Fibroblast of gingiva (primary cell): Measurements from ENCODE around the gene REXO1.
"Not testable (repeated sequence)": the region's sequence is repeated elsewhere in the genome, so short reads cannot be mapped to it uniquely, and the experiment has no call there.

Experiments
- DNase-seq: peaks from one replicate; pipeline ENCODE4 v3.0.0-alpha.2; 2011; ENCODE audit warnings: low read depth

The REXO1 gene

GRCh38 chr19:1848399-1849131, at the start of gene REXO1:
Gene REXO1, minus strand, starts transcription at chr19:1848483. Its CDS starts 125 bp downstream, at chr19:1848358.
- DNase-seq: peak; percentile 91

GRCh38 chr19:1896508-1896907, 48.2 kb upstream of the REXO1 start:
- no peak for DNase-seq

GRCh38 chr19:1893791-1894190, 45.5 kb upstream of the REXO1 start:
- no peak for DNase-seq

- DNase-seq: no peak
These were observed 41.6 kb upstream of the REXO1 start for GRCh38 chr19:1889907-1890306.

- no peak for DNase-seq
These were observed 40.1 kb upstream of the REXO1 start for GRCh38 chr19:1888385-1888784.

GRCh38 chr19:1886360-1886759, 38.1 kb upstream of the REXO1 start:
- DNase-seq: not testable (repeated sequence)

- DNase-seq: peak; percentile 90
These were observed 37.3 kb upstream of the REXO1 start, which contains the start of gene ABHD17A for GRCh38 chr19:1885398-1886119. Gene ABHD17A, minus strand, starts transcription at chr19:1885496. Its CDS starts 3,930 bp downstream, at chr19:1881566.

- no peak for DNase-seq
These were observed 36.5 kb upstream of the REXO1 start for GRCh38 chr19:1884719-1885334.

- no peak for DNase-seq
These were observed 36.0 kb upstream of the REXO1 start for GRCh38 chr19:1884291-1884718.

- DNase-seq: no peak
These were observed 35.5 kb upstream of the REXO1 start for GRCh38 chr19:1883784-1884183.

GRCh38 chr19:1882786-1883692, 34.8 kb upstream of the REXO1 start:
- DNase-seq: no peak

- no peak for DNase-seq
These were observed 34.0 kb upstream of the REXO1 start for GRCh38 chr19:1882089-1882785.

GRCh38 chr19:1881393-1882088, 33.3 kb upstream of the REXO1 start:
- not testable (repeated sequence) for DNase-seq

- no peak for DNase-seq
These were observed 32.5 kb upstream of the REXO1 start for GRCh38 chr19:1880611-1881392.

- not testable (repeated sequence) for DNase-seq
These were observed 31.7 kb upstream of the REXO1 start for GRCh38 chr19:1879982-1880381.

GRCh38 chr19:1878583-1878982, 30.3 kb upstream of the REXO1 start:
- not testable (repeated sequence) for DNase-seq

GRCh38 chr19:1877280-1877660, 29.0 kb upstream of the REXO1 start:
- DNase-seq: not testable (repeated sequence)

- not testable (repeated sequence) for DNase-seq
These were observed 28.4 kb upstream of the REXO1 start for GRCh38 chr19:1876496-1877279.
